ENCODE data around the gene STYXL2. TPM values are rescaled to one million over a fixed set of nuclear protein-coding genes. Genes with fewer than 3 reads are reported as not detected.

STYXL2 gene
- total and polyA plus RNA-seq, 2 of the 4 experiments (the other 2 are of a cell fraction) = not detected

GRCh38 chr1:167083066-167083665, 10.7 kb upstream of the STYXL2 start:
- Histone ChIP-seq H3K27ac (ENCODE audit: insufficient read depth, low read length) (no peak overlapping the region), H3K18ac (ENCODE audit: low read depth, low read length) (no peak overlapping the region), H3K56ac (ENCODE audit: extremely low read depth, insufficient read depth, low read length) (no peak overlapping the region), H4K8ac (ENCODE audit: low read depth in 2 of 2, low read length in 2 of 2) (no peak overlapping the region), H2AK5ac (ENCODE audit: low read depth, low read length) (no peak overlapping the region), H3K27me3 (ENCODE audit: control insufficient read depth, insufficient read depth, low read length) (peaks cover 8% of the 10 kb centered on the region), H3K14ac (replicated peaks; ENCODE audit: low read depth, low read length) (no peak overlapping the region), H2BK20ac (ENCODE audit: low read depth, low read length) (no peak overlapping the region), H3K4me2 (ENCODE audit: low read depth, low read length) (no peak overlapping the region), H3K23ac (ENCODE audit: low read depth, low read length) (no peak overlapping the region), H2BK15ac (ENCODE audit: low read depth, low read length) (no peak overlapping the region), H3K4me3 (ENCODE audit: insufficient read depth, low read depth, low read length) (no peak overlapping the region), H4K5ac (ENCODE audit: low read depth, low read length) (no peak overlapping the region), H2AFZ (replicated peaks; ENCODE audit: low read length, poor library complexity) (no peak overlapping the region), H3K4ac (ENCODE audit: low read depth, low read length) (no peak overlapping the region), H4K91ac (ENCODE audit: insufficient read depth, low read depth, low read length) (no peak overlapping the region), H3K4me1 (ENCODE audit: control insufficient read depth, insufficient read depth, low read length) (no peaks in the 10 kb centered on the region), H3K36me3 (ENCODE audit: control insufficient read depth, insufficient read depth, low read length) (no peaks in the 10 kb centered on the region), H3K9ac (ENCODE audit: low read depth, low read length) (no peak overlapping the region), H2AK9ac (replicated peaks; ENCODE audit: low read depth, low read length, poor library complexity) (no peak overlapping the region), H2BK120ac (ENCODE audit: low read depth, low read length) (no peak overlapping the region), H3K9me3 (ENCODE audit: control insufficient read depth, insufficient read depth, low read length) (no peaks in the 10 kb centered on the region), H3K9me1 (ENCODE audit: insufficient read depth, low read length) (no peaks in the 10 kb centered on the region), H2BK5ac (ENCODE audit: low read depth, low read length, poor library complexity, severe bottlenecking) (no peak overlapping the region), H4K20me1 (ENCODE audit: insufficient read depth, low read length) (no peaks in the 10 kb centered on the region), H3K79me1 (ENCODE audit: low read depth in 1 of 2, low read length in 2 of 2) (no peaks in the 10 kb centered on the region)
- intact Hi-C loops (cut with micrococcal nuclease) = no loop called here
- ChIA-PET POLR2A (ENCODE audit: unreplicated experiment) (no interaction called here), CTCF (no interaction called here)
- ATAC-seq (ENCODE audit: low read depth) (no peak), DNase-seq (no peak)
- TF ChIP-seq MAFK (IDR thresholded peaks at IDR 0.05; ENCODE audit: low read depth, low read length) = no peak
- TF ChIP-seq CEBPB (IDR thresholded peaks at IDR 0.05; ENCODE audit: low read depth, low read length) = no peak
- no peak for TF ChIP-seq CTCF (conservative IDR thresholded peaks at IDR 0.05; ENCODE audit: low read depth, low read length)
- no peak for TF ChIP-seq NFE2L2 (IDR thresholded peaks at IDR 0.05; ENCODE audit: low read depth, low read length)
- TF ChIP-seq ELK1 (IDR thresholded peaks at IDR 0.05; ENCODE audit: borderline replicate concordance, low read depth, low read length) = no peak
- TF ChIP-seq SMC3 (IDR thresholded peaks at IDR 0.05; ENCODE audit: low read depth, low read length) = no peak
- no peak for TF ChIP-seq MAZ (IDR thresholded peaks at IDR 0.05; ENCODE audit: borderline replicate concordance, low read depth, low read length)
- no peak for TF ChIP-seq USF2 (IDR thresholded peaks at IDR 0.05; ENCODE audit: low read depth, low read length)
- TF ChIP-seq RAD21 (IDR thresholded peaks at IDR 0.05; ENCODE audit: low read length) = no peak
- no peak for TF ChIP-seq POLR2A (IDR thresholded peaks at IDR 0.05; ENCODE audit: low read depth, low read length)
- TF ChIP-seq FOS (IDR thresholded peaks at IDR 0.05; ENCODE audit: low read depth, low read length) = no peak
- TF ChIP-seq BHLHE40 (IDR thresholded peaks at IDR 0.05; ENCODE audit: low read depth, low read length) = no peak
- TF ChIP-seq MXI1 (IDR thresholded peaks at IDR 0.05; ENCODE audit: borderline replicate concordance, low read depth, low read length) = no peak
- TF ChIP-seq CHD1 (IDR thresholded peaks at IDR 0.05; ENCODE audit: low read depth, low read length) = no peak
- TF ChIP-seq RCOR1 (IDR thresholded peaks at IDR 0.05; ENCODE audit: insufficient replicate concordance, low read length) = no peak
- TF ChIP-seq RFX5 (IDR thresholded peaks at IDR 0.05; ENCODE audit: low read depth, low read length) = no peak
- no TSS peak for BruUV-seq (replicated peaks)
- in situ Hi-C loops (cut with MboI; ENCODE audit: low sequenced_read_pairs) = no loop called here
- dilution Hi-C loops (cut with HindIII; ENCODE audit: low sequenced_read_pairs, unreplicated experiment) = no loop called here
- no CpG with 5 or more reads among the region's 6 CpGs for WGBS, 2 experiments (ENCODE audit: extremely low coverage in 2 of 2, insufficient read length in 1 of 2)

Measured in IMR-90 (cell line).